ENCODE data around the gene TFDP2. TPM values are rescaled to one million over a fixed set of nuclear protein-coding genes. Genes with fewer than 3 reads are reported as not detected.

TFDP2 gene
- total RNA-seq, 1 experiment from 2014 or later = 43.2 TPM

- ChIA-PET CTCF (interaction anchor here (0.5 to 2.6 kb wide), 3 partner anchors 157 to 427 kb away, joined by 3 to 13 read pairs (median 3); partner anchors contain the start of gene RNF7), POLR2A (interaction anchor here (0.7 to 1.6 kb wide), 2 partner anchors 20 to 55 kb away, joined by 4 read pairs; no protein-coding TSS in a partner anchor)
- TF ChIP-seq CTCF (IDR thresholded peaks at IDR 0.05; ENCODE audit: unreplicated experiment) = no peak
- no peak for DNase-seq (ENCODE audit: unreplicated experiment)
- Mint-ChIP-seq H3K36me3 (ENCODE audit: insufficient read depth, unreplicated experiment) (peaks cover 8% of the 10 kb centered on the region), H3K4me3 (ENCODE audit: unreplicated experiment) (no peak overlapping the region), H3K27ac (ENCODE audit: low read depth, unreplicated experiment) (no peak overlapping the region), H3K9me3 (ENCODE audit: unreplicated experiment) (no peaks in the 10 kb centered on the region), H3K4me1 (ENCODE audit: insufficient read depth, unreplicated experiment) (peaks cover 37% of the 10 kb centered on the region), H3K27me3 (ENCODE audit: insufficient read depth, unreplicated experiment) (no peaks in the 10 kb centered on the region)
- intact Hi-C loops (cut with micrococcal nuclease) = no loop called here
- no TSS peak for BruUV-seq (replicated peaks)
Observed at GRCh38 chr3:141895731-141896130, 253.6 kb downstream of the TFDP2 start.

GRCh38 chr3:141894524-141895176, 254.7 kb downstream of the TFDP2 start:
- DNase-seq (ENCODE audit: unreplicated experiment) = peak; percentile 84
- H3K36me3 Mint-ChIP-seq (ENCODE audit: insufficient read depth, unreplicated experiment) = peaks cover 8% of the 10 kb centered on the region
- POLR2A ChIA-PET = interaction anchor here (0.6 to 3.0 kb wide), 6 partner anchors 10 to 494 kb away, joined by 3 to 20 read pairs (median 14); partner anchors contain the start of gene RNF7
- H3K4me1 Mint-ChIP-seq (ENCODE audit: insufficient read depth, unreplicated experiment) = peaks cover 37% of the 10 kb centered on the region
- no peaks in the 10 kb centered on the region for H3K27me3 Mint-ChIP-seq (ENCODE audit: insufficient read depth, unreplicated experiment)
- H3K4me3 Mint-ChIP-seq (ENCODE audit: unreplicated experiment) = no peak overlapping the region
- H3K9me3 Mint-ChIP-seq (ENCODE audit: unreplicated experiment) = no peaks in the 10 kb centered on the region
- H3K27ac Mint-ChIP-seq (ENCODE audit: low read depth, unreplicated experiment) = peak overlapping the region; percentile 87
- no peak for TF ChIP-seq CTCF (IDR thresholded peaks at IDR 0.05; ENCODE audit: unreplicated experiment)
- BruUV-seq (replicated peaks) = no TSS peak
- intact Hi-C loops (cut with micrococcal nuclease) = no loop called here
- CTCF ChIA-PET = interaction anchor here (0.6 to 2.6 kb wide), 7 partner anchors 18 to 396 kb away, joined by 3 to 13 read pairs (median 6); partner anchors contain the start of gene RNF7

Other genes with a start within 250 kb of the TFDP2 start
- gene GK5, start 76.0 kb upstream of the TFDP2 start, total RNA-seq (2022) = 25.4 and 31.6 TPM in 2 replicates